GM12874 (cell line): ENCODE results near the gene ZDHHC13.

Experiments
- CTCF ChIP-seq: IDR thresholded peaks from 2 replicates; pipeline ENCODE4 v1.5.1; 2011; ENCODE audit warnings: low read depth, mild to moderate bottlenecking, control low read depth, low read length, moderate library complexity; ENCODE audit not compliant: insufficient read depth

The ZDHHC13 gene

GRCh38 chr11:19117760-19118097 lies 761 bp downstream of the ZDHHC13 start:
- no peak for TF ChIP-seq CTCF

- TF ChIP-seq CTCF = no peak
These were observed 4.7 kb downstream of the ZDHHC13 start for GRCh38 chr11:19121646-19122045.

- no peak for TF ChIP-seq CTCF
These were observed 6.1 kb downstream of the ZDHHC13 start for GRCh38 chr11:19122960-19123615.

- TF ChIP-seq CTCF = no peak
These were observed 17.0 kb downstream of the ZDHHC13 start for GRCh38 chr11:19134004-19134403.

GRCh38 chr11:19145319-19145718 lies 28.4 kb downstream of the ZDHHC13 start:
- TF ChIP-seq CTCF = no peak

- no peak for TF ChIP-seq CTCF
These were observed 39.9 kb downstream of the ZDHHC13 start for GRCh38 chr11:19156892-19157291.

- TF ChIP-seq CTCF = no peak
These were observed 43.9 kb downstream of the ZDHHC13 start for GRCh38 chr11:19160847-19161246.
